HG02973 (cell line): ENCODE results near the gene ST7.

Experiments
- ATAC-seq: cut with Tn5 transposase; IDR thresholded peaks from one replicate; pipeline ENCODE4 v1.9.1; 2021; ENCODE audit warnings: moderate library complexity; ENCODE audit not compliant: unreplicated experiment

Gene ST7

DNA sequence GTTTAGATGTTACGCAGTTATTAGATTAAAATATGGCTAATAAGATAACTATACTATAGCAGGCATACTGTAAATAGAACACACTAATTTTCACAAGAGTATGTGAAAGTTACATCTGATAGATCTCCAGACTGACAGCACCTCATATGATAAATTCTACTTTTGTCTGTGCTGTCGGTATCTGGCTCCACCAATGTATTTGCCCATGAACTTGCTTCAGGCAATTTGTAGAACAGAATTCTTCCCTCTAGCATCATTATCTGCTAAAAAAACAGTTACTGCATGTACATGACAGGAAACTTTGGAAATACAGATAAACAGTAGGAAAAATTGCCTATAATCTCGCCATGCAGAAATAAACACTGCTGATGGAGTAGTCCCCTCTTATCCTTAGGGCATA lies 231.8 kb downstream of the ST7 start:
- no peak for ATAC-seq

DNA sequence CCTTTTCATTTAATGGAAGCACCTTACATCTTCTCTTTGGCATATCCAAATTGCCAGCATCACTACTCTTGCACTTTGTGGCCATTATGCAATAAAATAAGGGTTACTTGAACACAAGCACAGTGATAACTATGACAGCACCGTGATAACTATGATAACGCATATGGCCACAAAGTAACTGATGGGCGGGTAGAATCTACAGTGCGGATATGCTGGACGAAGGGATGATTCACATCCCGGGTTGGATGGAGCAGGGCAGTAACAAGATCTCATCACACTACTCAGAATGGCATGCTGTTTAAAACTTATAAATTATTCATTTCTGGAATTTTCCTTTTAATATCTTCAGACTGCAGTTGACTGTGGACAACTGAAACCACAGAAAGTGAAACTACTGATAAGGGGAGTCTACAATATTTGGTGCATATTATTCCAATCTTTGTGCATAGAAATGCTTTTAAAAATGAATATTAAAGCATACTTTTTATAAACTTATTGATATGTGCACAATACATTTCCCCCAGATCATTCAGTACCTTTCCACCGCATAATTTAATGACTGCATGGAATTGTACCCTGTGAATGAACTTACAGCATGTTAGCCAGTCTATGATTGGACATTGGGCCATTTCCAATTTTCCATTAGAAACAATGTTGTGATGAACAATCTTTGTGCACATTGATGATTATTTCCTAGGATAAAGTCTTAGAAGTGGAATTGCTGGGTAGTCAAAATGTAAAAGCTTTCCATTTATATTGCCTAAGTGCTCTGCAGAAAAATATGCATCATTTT lies 233.1 kb downstream of the ST7 start:
- no peak for ATAC-seq

DNA sequence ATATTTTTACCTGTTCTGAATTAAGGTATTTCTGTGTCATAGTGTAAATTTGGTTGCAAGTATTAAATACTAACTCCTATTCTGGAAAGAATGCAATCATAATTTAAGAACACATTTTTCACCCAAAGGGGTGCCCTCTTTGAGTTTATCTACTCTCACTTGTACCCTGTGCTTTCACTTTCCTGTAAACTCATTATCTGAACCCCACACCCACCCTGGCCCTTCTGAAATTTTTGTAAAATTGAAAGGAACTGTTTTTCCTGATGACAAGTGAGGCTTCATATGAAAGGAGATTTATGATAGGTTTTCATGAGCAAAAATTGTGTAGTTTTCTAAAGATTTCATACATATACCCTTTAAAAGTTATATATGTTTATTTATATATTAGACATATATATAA lies 235.1 kb downstream of the ST7 start:
- ATAC-seq: no peak

DNA sequence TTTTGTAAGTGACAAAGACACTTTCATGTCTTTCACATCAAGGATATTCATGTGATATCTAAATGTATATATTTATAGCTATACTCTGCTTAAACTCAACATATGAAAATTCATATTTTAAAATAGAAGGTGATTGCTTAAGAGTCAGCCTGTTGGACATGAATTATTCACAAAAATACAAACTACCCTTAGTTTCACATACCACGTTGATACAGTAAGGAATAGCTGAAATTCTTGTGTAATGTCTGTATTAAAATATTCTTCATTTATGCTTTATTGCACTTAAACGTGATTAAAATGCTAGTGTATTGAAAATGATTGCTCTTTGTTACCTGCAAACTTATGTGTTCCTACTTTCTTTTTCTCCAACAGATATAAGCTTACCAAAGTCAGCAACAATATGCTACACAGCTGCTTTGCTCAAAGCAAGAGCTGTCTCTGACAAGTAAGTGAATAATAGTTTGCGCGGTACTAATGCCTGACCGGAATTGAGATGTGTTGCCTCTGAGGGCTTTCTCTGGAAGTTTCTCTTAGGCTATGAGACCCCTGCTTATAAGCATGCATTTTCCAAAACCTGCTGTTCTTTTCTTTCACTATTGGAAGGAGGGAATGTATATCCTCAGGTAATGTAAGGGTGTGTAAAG lies 235.8 kb downstream of the ST7 start:
- ATAC-seq: no peak

DNA sequence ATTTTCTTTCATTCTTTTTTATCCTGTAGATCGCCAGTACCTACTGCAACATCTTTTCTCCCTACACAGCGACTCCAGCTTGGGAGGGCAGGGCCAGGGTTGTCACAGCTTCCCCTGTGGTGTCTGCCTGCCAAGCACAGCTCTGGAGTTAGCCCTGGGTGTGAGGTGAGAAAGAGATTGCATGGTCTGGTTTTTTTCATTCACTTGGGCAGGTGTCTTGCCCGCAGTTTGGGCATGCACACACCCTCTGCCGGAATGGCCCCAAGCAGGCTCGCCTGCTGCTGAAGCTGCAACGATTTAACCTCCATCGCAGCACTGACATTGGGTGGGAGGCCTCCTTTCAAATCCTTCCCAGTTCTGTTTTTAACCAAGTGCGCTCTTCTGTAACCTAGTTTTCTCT lies 236.8 kb downstream of the ST7 start:
- no peak for ATAC-seq

DNA sequence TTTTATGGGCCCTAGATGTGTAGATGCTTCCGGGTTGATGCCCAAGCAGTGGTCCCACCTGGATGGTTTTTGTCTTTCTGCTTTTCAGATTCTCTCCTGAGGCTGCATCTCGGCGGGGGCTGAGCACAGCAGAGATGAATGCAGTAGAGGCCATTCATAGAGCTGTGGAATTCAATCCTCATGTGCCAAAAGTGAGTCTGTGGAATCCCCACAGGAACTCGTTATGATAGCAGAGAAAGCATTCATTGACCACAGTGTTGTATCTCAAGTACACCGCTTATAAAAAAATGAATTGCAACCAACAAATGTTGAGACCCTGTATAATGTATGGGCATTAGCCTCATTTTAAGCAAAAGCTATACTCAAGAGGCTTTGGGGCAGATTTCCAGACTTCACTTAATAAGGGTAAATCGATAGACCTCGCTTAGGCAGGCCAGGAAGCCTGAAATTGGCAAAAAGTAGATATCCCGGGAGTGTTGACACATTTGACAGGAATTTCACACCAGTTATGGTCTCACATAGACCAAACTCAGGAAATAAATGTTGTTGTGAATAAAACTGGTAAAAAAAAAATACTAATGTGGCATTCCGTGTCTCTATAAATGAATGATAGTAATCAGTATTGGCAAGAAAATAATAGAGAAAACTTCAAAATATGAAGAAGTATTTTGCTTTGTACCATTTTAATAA lies 237.6 kb downstream of the ST7 start:
- ATAC-seq: no peak

DNA sequence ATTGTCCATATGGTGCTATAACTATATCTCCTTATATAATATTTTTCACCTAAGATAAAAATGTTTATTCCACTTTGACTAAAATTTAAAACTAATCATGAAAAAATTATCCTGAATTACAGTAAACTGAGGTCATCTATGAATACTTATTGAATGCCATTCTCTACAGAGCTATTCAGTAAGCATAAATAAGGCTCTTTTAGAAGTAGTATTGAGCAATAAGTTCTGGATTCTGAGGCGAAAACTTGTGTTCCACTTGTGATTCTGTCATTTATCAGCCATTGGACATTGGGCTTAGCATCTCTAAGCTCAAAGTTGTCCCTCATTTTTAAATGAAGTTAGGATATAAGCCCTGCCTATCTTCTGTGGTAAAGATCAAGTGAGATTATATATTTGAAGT lies 238.8 kb downstream of the ST7 start:
- ATAC-seq: no peak

DNA sequence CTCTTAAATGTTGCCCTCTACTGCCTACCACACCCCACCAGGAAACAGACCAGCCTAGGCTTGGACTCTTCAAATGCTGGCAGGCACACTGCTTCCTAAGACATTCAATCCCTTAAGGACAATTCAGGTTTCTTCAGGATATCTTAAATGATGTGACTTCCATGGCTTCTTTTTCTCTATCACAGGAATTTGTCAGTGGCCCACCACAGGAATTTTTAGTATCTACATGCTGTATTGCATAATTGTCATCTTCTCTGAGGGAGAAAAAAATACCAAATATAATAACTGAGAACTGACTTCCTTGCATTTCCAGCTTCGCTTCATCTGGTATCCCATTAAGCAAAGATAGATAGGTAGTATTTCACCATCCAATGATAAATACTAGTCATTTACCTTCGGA lies 240.3 kb downstream of the ST7 start:
- no peak for ATAC-seq

DNA sequence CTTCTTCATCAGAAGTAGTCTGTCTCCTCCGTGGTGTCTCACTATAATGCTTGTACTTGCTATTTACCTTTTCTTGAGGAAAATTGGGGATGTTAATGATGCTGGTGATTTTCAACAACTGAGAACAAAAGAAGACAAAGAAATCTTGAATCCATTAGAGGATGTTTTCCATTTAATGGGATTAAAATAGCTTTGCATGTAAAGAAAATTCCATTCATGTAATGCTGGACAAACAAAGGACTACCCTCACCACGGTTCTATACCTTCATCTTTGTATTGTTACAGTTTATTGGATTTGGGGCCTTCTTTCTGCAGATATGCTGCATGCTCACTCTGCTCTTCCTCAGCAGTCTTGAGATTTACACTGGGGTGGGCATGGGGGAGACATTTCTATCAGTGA lies 241.1 kb downstream of the ST7 start:
- no peak for ATAC-seq

DNA sequence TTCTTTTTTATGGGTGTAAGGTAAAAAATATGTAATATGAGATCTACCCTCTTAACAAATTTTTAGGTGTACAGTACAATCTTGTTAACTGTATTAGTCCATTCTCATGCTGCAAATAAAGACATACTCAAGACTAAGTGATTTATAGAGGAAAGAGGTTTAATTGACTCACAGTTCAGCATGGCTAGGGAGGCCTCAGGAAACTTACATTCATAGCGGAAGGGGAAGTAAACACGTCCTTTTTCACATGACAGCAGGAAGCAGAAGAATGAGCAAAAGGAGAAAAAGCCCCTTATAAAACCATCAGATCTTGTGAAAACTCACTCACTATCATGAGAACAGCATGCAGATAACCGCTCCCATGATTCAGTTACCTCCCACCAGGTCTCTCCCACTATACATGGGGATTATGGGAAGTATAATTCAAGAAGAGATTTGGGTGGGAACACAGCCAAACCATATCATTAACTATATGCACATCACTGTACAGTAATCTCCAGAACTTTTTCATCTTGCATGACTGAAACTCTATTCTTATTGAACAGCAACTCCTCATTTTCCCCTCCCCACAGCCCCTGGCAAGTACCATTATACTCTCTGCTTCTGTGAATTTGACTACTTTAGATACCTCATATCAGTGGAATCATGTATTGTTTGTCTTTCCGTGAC lies 242.2 kb downstream of the ST7 start:
- no peak for ATAC-seq

DNA sequence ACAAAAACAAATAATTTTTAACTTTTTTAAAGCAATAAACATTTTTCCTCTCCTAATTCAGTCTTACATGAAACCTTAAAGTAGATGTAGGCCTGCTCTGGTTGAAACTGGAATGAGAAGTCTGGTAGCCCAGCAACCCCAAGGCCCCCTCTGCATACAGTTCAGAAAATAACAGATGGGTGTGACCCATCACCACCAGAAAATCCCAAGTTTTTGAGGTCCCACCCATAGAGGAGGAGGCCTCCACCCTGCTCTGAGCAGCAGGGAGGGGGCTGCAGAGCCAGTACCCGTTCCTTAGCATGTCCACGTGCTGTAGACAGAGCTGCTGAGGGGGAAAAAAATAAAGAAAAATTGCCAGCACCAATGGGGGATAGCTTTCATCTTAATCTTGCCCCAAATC lies 246.8 kb downstream of the ST7 start:
- ATAC-seq: no peak

DNA sequence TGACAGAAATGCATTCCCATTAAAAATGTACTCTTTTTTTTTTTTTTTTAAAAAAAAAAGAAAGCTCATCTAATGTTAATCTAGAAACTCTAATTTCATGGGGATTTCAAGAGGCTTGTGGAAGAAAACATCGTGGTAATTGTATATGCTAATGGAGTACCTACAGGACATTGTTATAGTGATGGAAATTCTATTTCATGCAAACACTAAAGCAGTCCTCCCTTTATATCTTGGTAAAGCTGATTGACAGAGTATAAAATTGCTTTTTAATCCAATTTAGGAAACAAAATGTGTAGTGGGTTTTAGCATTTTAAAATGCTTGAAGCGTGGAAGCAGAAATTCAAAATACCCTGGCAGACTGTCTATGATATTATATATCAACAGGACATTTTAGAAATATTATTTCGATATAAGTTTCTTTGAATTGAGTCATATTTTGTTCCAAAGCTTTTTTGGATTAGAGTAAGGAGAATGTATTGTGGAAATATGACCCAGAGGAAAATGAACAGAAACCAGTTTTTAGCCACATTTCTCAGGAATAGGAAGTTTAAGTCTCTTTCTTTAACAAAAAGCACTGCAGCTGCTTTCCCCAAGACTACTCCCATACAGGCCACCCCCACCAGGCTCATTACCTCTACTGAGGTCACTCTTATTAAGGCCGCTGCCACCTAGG lies 247.6 kb downstream of the ST7 start:
- ATAC-seq: no peak

DNA sequence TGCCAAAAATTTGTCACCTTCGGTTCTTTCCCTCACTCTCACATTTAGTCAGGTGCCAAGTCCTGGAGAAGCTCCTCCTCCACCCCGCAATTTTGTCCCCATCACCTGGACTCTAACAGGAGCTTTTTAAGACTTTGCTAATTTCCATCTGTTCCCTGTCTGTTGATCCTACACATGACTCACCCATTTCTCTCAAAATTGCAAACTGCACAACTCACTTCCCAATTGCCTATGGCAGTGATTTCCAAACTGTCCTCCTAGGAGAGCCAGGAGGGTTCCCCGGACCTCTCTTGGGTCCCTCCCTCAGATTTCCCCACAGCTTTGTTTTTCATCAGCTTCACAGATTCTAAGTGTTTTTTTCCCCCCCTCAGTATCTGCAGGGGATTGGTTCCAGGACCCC lies 249.2 kb downstream of the ST7 start:
- no peak for ATAC-seq

DNA sequence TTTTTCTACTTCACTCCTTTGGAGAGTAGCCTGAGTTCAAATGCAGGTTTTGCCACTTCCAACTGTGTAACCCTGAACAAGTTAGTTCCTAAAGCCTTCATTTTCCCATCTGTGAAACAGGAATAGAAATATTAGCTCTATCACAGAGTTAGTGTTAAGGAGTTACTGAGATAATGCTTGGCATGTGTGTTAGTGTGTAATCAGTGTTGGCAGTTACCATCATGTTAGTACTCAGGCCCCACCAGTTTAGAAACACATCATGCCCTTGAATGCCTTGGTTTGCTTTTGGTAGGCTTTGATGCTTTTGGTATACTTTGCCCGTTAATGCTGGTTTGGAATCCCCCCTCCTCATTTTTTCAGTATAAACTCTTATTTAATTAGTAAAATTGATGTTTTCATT lies 249.9 kb downstream of the ST7 start:
- no peak for ATAC-seq

DNA sequence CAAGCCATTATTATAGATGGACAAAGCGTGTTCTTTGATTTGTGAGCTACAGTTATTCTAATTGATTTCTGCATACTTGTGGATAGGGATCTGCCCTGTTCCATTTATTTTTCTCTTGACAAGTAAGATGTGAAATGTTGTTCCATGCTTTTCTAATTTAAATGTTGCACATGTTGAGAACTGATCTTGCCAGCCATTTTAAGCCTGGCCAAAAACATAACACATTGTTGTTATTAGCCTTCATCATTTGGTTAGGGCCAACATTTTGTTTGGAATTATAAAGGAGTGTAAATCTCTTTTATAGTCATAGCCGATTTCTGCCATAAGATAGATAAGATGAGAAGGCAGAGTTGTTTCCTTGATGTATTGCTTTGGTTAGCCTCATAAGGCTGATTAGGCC lies 252.6 kb downstream of the ST7 start:
- no peak for ATAC-seq

DNA sequence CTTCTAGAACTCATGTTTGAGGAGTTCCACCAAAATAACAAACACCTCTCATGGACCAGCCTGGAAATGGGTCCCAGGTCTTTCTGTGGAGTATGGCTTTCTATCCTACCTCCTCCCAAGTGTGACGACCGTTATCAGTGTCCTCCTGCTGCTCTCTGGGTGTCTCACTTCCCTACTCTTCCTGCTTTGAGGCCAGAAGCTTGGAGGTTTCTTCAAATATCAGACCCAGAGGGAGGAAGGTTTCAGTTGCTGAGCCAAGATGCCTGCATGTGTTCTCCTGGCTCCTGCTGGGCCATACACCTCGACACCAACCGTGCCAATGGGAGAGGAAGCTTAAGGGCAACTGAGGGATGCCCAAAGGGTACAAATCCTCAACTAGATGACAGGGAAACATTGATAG lies 255.0 kb downstream of the ST7 start:
- ATAC-seq: no peak

DNA sequence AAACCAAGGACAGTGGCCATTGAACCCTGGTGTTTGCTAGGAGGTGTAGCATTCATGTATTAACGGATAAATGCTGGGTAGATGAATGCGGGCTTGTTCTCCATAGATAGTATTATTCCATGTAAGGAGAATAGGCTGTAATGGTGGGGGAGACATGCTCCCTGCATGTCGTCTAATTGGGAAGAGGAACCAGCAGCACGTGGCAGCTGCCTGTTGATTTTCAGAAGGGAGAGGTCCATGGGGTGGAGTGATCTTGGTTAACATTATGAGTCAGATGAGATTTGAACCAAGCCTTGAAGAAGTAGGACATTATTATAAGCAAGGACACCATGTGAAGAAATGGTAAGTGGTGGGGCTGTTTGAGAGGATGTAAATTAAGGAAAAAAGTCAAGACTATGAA lies 257.1 kb downstream of the ST7 start:
- no peak for ATAC-seq

DNA sequence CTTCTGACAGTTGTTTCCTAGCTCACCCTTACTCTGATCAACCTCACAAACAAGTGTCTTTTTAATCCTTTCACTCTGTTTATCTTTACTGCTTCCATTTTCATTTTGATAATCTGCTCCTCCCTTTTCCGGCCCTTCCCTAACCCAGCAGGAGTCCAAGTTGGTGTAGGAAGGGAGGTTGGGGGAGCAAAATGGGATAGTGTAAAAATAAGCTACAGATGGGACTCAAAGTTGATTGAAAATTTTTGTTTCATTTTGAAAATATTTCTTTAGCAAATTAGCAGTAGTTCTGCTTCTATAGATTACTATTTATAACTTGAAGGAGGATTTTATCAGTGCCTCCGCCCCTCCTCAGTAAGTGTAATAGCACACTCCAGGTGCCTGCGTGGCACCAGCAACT lies 257.6 kb downstream of the ST7 start:
- no peak for ATAC-seq

DNA sequence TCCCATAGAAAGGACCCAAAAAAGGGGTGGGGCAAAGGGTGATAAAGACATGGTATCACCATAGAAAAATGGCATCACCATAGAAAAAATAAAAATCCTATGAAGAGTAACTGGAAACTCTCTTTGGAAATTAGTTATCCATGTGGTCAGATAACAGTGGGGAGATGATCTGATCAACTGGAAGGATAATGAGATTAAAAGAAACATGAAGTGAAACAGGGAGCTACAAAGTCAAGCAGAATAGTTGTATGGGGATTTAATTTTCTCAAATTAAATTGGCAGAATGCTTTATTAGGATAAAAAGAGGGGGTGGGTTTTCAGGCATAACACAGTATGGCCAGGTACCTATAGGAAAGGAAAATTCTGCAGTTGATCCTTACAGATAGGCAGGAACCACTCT lies 258.3 kb downstream of the ST7 start:
- no peak for ATAC-seq

DNA sequence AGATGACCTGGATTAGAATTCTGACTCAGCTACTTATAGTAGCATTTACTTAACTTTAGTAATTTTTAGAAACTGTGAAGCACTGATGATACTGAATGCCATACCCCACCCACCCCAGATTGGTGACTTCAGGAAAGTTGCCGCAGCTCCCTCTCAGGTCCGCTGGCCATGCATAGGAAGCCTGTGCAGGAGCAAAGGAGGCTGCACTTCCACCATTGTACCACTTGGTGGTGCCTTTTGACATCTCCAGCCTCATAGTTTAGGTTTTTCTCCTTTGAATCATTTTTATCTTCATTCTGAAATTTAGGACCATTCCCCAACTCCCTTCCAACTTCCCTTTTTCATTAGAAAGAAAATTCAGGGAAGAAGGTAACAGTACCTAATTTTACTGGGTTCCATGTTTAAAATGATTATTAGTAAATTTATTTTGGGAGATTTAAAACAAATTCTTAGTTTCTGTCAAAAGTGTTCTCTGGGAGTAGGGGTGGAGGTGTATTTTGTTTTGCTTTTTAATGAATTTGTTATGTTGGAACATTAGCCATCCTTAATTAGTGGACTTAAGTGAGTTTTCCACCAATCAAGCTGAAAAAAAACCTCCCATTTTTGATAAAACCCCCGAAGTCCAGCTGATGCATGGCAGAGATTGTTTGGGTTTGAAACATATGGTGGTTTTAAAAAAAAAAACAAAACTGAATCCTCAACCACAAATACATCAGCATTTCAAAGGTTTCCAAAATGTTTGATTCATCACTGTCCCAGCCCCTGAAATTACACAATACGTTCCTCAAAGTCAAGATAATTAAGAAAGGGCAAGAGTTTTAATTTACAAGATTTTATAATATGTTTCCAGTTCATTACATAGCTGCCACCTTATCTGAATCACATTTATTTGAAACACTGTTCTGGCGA lies 259.9 kb downstream of the ST7 start:
- ATAC-seq: peak; percentile 86
